Endodermal cell (in vitro differentiated cells): ENCODE measurements around the gene MED16. TPM values are rescaled to one million over a fixed set of nuclear protein-coding genes. Genes with fewer than 3 reads are reported as not detected.
A peak's percentile ranks its signal among the peaks of the same experiment; 100 is the strongest.

Experiments used
- DNase-seq: peaks from one replicate; pipeline ENCODE4 v3.0.0-alpha.2; 2017
- H3K27ac ChIP-seq: 2 replicates; pipeline ENCODE4 v1.5.1; 2013; ENCODE audit warnings: mild to moderate bottlenecking, low read depth, low read length, moderate library complexity
- H3K27me3 ChIP-seq: 2 replicates; pipeline ENCODE4 v1.6.1; 2013; ENCODE audit warnings: mild to moderate bottlenecking, low read length, moderate library complexity; ENCODE audit not compliant: insufficient read depth, control insufficient read depth, poor library complexity, severe bottlenecking
- H3K36me3 ChIP-seq: 2 replicates; pipeline ENCODE4 v1.7.0; 2013; ENCODE audit warnings: mild to moderate bottlenecking, low read length, moderate library complexity; ENCODE audit not compliant: control insufficient read depth, insufficient read depth
- H3K4me1 ChIP-seq: one replicate; pipeline ENCODE4 v1.7.0; 2013; ENCODE audit warnings: low read length; ENCODE audit not compliant: control insufficient read depth, insufficient read depth
- H3K4me3 ChIP-seq: 2 replicates; pipeline ENCODE4 v1.5.1; 2013; ENCODE audit warnings: mild to moderate bottlenecking, low read length, moderate library complexity
- H3K9ac ChIP-seq: 2 replicates; pipeline ENCODE4 v1.6.1; 2013; ENCODE audit warnings: mild to moderate bottlenecking, low read length, moderate library complexity; ENCODE audit not compliant: poor library complexity, severe bottlenecking; ENCODE audit errors: extremely low read depth
- H3K9me3 ChIP-seq: 2 replicates; pipeline ENCODE4 v1.6.1; 2013; ENCODE audit warnings: mild to moderate bottlenecking, low read length, moderate library complexity; ENCODE audit not compliant: control insufficient read depth
- H3K27ac Mint-ChIP-seq: 2 replicates; pipeline ENCODE4 v1.8.0; 2020; ENCODE audit warnings: mixed read lengths
- H3K27me3 Mint-ChIP-seq: 2 replicates; pipeline ENCODE4 v1.8.0; 2021; ENCODE audit warnings: mild to moderate bottlenecking, mixed read lengths; ENCODE audit not compliant: insufficient read depth
- H3K36me3 Mint-ChIP-seq: 2 replicates; pipeline ENCODE4 v1.8.0; 2020; ENCODE audit warnings: low read depth, mixed read lengths
- H3K4me1 Mint-ChIP-seq: 2 replicates; pipeline ENCODE4 v1.8.0; 2020; ENCODE audit warnings: mixed read lengths
- H3K4me3 Mint-ChIP-seq: 2 replicates; pipeline ENCODE4 v1.8.0; 2020; ENCODE audit warnings: mild to moderate bottlenecking, moderate library complexity, mixed read lengths
- H3K9me3 Mint-ChIP-seq: 2 replicates; pipeline ENCODE4 v1.8.0; 2020; ENCODE audit warnings: mild to moderate bottlenecking, mixed read lengths
- WGBS, 2 experiments: methylation state at CpG; one replicate each; pipeline versions ENCODE4 v1.1.5 to v1.1.7; 2013; ENCODE audit warnings: missing lambda C conversion rate in 2 of 2, mixed read lengths in 1 of 2; ENCODE audit not compliant: insufficient coverage in 1 of 2, insufficient read length in 1 of 2; 5-methylcytosine and 5-hydroxymethylcytosine counted together
- long read RNA-seq, 4 experiments: library from polyadenylated mRNA in 2 of 4; library from RNA in 1 of 4; library from capped mRNA in 1 of 4; stranded (forward) in 3 of 4; unstranded in 1 of 4; transcript quantifications; one replicate each; pipeline ENCODE4 v2.0.0, GENCODE V29; 2020 to 2021; ENCODE audit warnings: inconsistent platforms in 1 of 4
- polyA plus RNA-seq, 2 experiments: library from polyadenylated mRNA; stranded (reverse); fragments of 50-300 nt; gene quantifications; one replicate each; pipeline ENCODE4 v1.2.3, GENCODE V29; 2013
- total RNA-seq, 2 donors: library from RNA; stranded (reverse); fragmentation: NEBNext Ultra II Directional in 1 of 2; extraction: Animal tissue kit (Norgen Biotek cat#: 25700) in 1 of 2; gene quantifications; 2 replicates in 1 of 2; 3 replicates in 1 of 2; pipeline ENCODE4 v1.2.1, GENCODE V29; 2021
- TF ChIP-seq, protein P1 (sequence below): fragments of 200-600 bp; sonication (generic); conservative IDR thresholded peaks from 2 replicates; pipeline ENCODE4 v1.5.0; 2021; ENCODE audit warnings: antibody characterized with exemption, mild to moderate bottlenecking

Gene MED16, protein sequence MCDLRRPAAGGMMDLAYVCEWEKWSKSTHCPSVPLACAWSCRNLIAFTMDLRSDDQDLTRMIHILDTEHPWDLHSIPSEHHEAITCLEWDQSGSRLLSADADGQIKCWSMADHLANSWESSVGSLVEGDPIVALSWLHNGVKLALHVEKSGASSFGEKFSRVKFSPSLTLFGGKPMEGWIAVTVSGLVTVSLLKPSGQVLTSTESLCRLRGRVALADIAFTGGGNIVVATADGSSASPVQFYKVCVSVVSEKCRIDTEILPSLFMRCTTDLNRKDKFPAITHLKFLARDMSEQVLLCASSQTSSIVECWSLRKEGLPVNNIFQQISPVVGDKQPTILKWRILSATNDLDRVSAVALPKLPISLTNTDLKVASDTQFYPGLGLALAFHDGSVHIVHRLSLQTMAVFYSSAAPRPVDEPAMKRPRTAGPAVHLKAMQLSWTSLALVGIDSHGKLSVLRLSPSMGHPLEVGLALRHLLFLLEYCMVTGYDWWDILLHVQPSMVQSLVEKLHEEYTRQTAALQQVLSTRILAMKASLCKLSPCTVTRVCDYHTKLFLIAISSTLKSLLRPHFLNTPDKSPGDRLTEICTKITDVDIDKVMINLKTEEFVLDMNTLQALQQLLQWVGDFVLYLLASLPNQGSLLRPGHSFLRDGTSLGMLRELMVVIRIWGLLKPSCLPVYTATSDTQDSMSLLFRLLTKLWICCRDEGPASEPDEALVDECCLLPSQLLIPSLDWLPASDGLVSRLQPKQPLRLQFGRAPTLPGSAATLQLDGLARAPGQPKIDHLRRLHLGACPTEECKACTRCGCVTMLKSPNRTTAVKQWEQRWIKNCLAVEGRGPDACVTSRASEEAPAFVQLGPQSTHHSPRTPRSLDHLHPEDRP
- 10 to 100 TPM; 75.8 to 92.4 TPM for total RNA-seq
- polyA plus RNA-seq (2013, experiment 1 of 2), result 69.8 TPM
- 66.0 TPM for polyA plus RNA-seq (2013, experiment 2 of 2)
- long read RNA-seq, experiment 1, transcript MED16-204 (15 exons, 3,420 nt), result major isoform, 14 of 44 reads
- long read RNA-seq, experiment 1, partial matches to known transcripts, result 22 of 44 reads
- long read RNA-seq, experiment 1, other reads (novel, unspliced or antisense), result 8 of 44 reads
- long read RNA-seq, experiment 2, transcript MED16-204 (15 exons, 3,420 nt), result major isoform, 152 of 198 reads
- long read RNA-seq, experiment 2, partial matches to known transcripts, result 20 of 198 reads
- long read RNA-seq, experiment 2, other reads (novel, unspliced or antisense), result 22 of 198 reads
- long read RNA-seq, experiment 3, transcript MED16-203 (16 exons, 2,922 nt), result minor isoform, 22 of 1,134 reads
- long read RNA-seq, experiment 3, transcript MED16-204 (15 exons, 3,420 nt), result major isoform, 981 of 1,134 reads
- long read RNA-seq, experiment 3, partial matches to known transcripts, result 46 of 1,134 reads
- long read RNA-seq, experiment 3, other reads (novel, unspliced or antisense), result 85 of 1,134 reads
- long read RNA-seq, experiment 4, partial matches to known transcripts, result 11 of 11 reads
- long read RNA-seq, experiment 4, other reads (novel, unspliced or antisense), result 0 of 11 reads

DNA sequence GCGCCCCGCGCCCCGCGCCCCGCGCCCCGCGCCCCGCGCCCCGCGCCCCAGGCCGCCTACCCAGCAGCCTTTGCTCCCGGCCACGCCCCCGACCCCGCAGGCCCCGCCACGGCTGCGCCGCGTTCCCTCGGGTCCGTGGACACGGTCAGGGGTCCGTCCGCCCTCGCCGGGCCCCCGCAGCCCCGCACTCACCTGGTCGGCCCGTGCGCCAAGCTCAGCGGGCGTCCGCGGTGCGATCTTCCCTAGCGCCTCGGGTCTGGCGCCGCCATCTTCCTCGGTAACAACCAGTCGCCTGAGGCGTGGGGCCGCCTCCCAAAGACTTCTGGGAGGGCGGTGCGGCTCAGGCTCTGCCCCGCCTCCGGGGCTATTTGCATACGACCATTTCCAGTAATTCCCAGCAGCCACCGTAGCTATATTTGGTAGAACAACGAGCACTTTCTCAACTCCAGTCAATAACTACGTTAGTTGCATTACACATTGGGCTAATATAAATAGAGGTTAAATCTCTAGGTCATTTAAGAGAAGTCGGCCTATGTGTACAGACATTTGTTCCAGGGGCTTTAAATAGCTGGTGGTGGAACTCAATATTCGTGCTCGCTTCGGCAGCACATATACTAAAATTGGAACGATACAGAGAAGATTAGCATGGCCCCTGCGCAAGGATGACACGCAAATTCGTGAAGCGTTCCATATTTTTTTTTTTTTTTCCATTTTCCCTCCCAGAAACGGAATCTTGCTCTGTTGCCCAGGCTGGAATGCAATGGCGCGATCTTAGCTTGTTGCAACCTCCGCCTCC is at the start of gene MED16, which contains the start of gene RNU6-9:
MED16 (minus strand) TSS at position 294 of the 796 bp plus-strand sequence. CDS start 2,056 bp downstream, outside the sequence.
RNU6-9 (plus strand) TSS at position 591 of the 796 bp plus-strand sequence.
- Histone ChIP-seq H3K4me1 (no peaks in the 10 kb centered on the region), H3K27me3 (no peaks in the 10 kb centered on the region), H3K9ac (peak within 1 kb of the TSS; percentile 70), H3K9me3 (no peaks in the 10 kb centered on the region), H3K36me3 (peaks cover 33% of the 10 kb centered on the region), H3K4me3 (peak within 1 kb of the TSS; percentile 89), H3K27ac (peak within 1 kb of the TSS; percentile 95)
- H3K27me3 Mint-ChIP-seq, result no peaks in the 10 kb centered on the region
- DNase-seq, result peak; percentile 95
- WGBS, 2 experiments, result 2% methylated on average over 37 to 66 of the region's 69 CpGs
- peak within 1 kb of the TSS; percentile 72 for H3K4me3 Mint-ChIP-seq
- H3K4me1 Mint-ChIP-seq, result peaks cover 2% of the 10 kb centered on the region
- no peaks in the 10 kb centered on the region for H3K9me3 Mint-ChIP-seq
- peak within 1 kb of the TSS; percentile 99 for H3K27ac Mint-ChIP-seq
- TF ChIP-seq, protein P1, sequence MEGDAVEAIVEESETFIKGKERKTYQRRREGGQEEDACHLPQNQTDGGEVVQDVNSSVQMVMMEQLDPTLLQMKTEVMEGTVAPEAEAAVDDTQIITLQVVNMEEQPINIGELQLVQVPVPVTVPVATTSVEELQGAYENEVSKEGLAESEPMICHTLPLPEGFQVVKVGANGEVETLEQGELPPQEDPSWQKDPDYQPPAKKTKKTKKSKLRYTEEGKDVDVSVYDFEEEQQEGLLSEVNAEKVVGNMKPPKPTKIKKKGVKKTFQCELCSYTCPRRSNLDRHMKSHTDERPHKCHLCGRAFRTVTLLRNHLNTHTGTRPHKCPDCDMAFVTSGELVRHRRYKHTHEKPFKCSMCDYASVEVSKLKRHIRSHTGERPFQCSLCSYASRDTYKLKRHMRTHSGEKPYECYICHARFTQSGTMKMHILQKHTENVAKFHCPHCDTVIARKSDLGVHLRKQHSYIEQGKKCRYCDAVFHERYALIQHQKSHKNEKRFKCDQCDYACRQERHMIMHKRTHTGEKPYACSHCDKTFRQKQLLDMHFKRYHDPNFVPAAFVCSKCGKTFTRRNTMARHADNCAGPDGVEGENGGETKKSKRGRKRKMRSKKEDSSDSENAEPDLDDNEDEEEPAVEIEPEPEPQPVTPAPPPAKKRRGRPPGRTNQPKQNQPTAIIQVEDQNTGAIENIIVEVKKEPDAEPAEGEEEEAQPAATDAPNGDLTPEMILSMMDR, result no peak
- H3K36me3 Mint-ChIP-seq, result peaks cover 22% of the 10 kb centered on the region

DNA sequence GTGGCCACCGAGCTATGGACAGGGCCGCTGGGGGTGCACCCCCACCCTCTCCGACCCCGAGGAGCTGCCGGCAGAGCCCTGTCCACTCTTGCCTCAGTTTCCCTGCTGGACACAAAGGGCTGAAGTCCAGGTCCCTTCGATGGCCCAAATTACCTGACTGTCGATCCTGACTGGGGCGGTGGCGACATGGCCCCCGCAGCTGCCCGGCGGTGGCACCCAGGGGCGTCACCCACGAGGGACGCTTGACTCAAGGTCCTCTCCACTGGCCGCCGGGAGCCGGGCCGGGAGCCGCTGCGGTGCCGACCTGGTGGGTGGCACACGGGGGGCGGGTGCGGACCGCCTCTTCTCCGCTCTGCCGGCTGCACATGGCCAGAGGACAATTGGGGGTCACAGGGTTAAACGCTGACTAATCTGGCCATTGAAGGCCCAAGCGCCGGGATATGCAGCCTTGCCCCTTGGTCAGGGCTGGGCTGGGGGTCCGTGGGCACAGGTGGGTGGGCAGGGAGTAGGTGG is 49.2 kb upstream of the MED16 start:
- H3K9ac ChIP-seq, result no peak overlapping the region
- Mint-ChIP-seq H3K4me1 (no peaks in the 10 kb centered on the region), H3K36me3 (peaks cover 59% of the 10 kb centered on the region), H3K27me3 (no peaks in the 10 kb centered on the region), H3K9me3 (peaks cover 1% of the 10 kb centered on the region), H3K4me3 (no peak overlapping the region), H3K27ac (no peak overlapping the region)
- no peak for DNase-seq
- peaks cover 31% of the 10 kb centered on the region for H3K36me3 ChIP-seq
- H3K27ac ChIP-seq, result no peak overlapping the region
- 92 to 94% methylated on average over 21 to 32 of the region's 32 CpGs for WGBS, 2 experiments
- no peaks in the 10 kb centered on the region for H3K4me1 ChIP-seq
- no peak overlapping the region for H3K4me3 ChIP-seq
- no peaks in the 10 kb centered on the region for H3K27me3 ChIP-seq
- TF ChIP-seq, protein P1, result no peak
- H3K9me3 ChIP-seq, result no peaks in the 10 kb centered on the region
